GM12874 (cell line): ENCODE measurements around the gene PCDH9.

Source experiments
- CTCF ChIP-seq: IDR thresholded peaks from 2 replicates; pipeline ENCODE4 v1.5.1; 2011; ENCODE audit warnings: low read depth, mild to moderate bottlenecking, control low read depth, low read length, moderate library complexity; ENCODE audit not compliant: insufficient read depth

PCDH9 gene

GRCh38 chr13:66415444-66415843, 814.7 kb downstream of the PCDH9 start:
- TF ChIP-seq CTCF, result no peak

GRCh38 chr13:66414066-66414800, 815.9 kb downstream of the PCDH9 start:
- no peak for TF ChIP-seq CTCF

- TF ChIP-seq CTCF, result no peak
Measured at GRCh38 chr13:66410314-66410713, 819.8 kb downstream of the PCDH9 start.

- no peak for TF ChIP-seq CTCF
Measured at GRCh38 chr13:66409542-66409941, 820.6 kb downstream of the PCDH9 start.

GRCh38 chr13:66407128-66407527, 823.0 kb downstream of the PCDH9 start:
- no peak for TF ChIP-seq CTCF

- no peak for TF ChIP-seq CTCF
Measured at GRCh38 chr13:66405908-66406802, 824.0 kb downstream of the PCDH9 start.

GRCh38 chr13:66402546-66402945, 827.6 kb downstream of the PCDH9 start:
- TF ChIP-seq CTCF, result no peak
